ENCODE measurements around the gene FLRT3.

FLRT3 gene

GRCh38 chr20:14313341-14314020, 23.9 kb downstream of the FLRT3 start:
- DNase-seq: no peak

- DNase-seq: no peak
Measured at GRCh38 chr20:14312001-14312400, 25.4 kb downstream of the FLRT3 start.

GRCh38 chr20:14310977-14311627, 26.3 kb downstream of the FLRT3 start:
- DNase-seq: no peak

- DNase-seq: no peak
Measured at GRCh38 chr20:14307956-14308355, 29.5 kb downstream of the FLRT3 start.

- DNase-seq: no peak
Measured at GRCh38 chr20:14304472-14304871, 32.9 kb downstream of the FLRT3 start.

- no peak for DNase-seq
Measured at GRCh38 chr20:14303651-14304050, 33.8 kb downstream of the FLRT3 start.

- no peak for DNase-seq
Measured at GRCh38 chr20:14303106-14303505, 34.3 kb downstream of the FLRT3 start.

GRCh38 chr20:14299831-14300230, 37.6 kb downstream of the FLRT3 start:
- no peak for DNase-seq

GRCh38 chr20:14295770-14296309, 41.6 kb downstream of the FLRT3 start:
- DNase-seq: no peak

GRCh38 chr20:14295238-14295637, 42.2 kb downstream of the FLRT3 start:
- no peak for DNase-seq

- DNase-seq: no peak
Measured at GRCh38 chr20:14291502-14291901, 45.9 kb downstream of the FLRT3 start.

- DNase-seq: no peak
Measured at GRCh38 chr20:14288341-14289330, 48.8 kb downstream of the FLRT3 start.

- no peak for DNase-seq
Measured at GRCh38 chr20:14284443-14284842, 53.0 kb downstream of the FLRT3 start.

GRCh38 chr20:14282140-14282539, 55.3 kb downstream of the FLRT3 start:
- DNase-seq: no peak

Measured in bone marrow (tissue), 2 donors.